ENCODE data around the gene TFRC. TPM values are rescaled to one million over a fixed set of nuclear protein-coding genes. Genes with fewer than 3 reads are reported as not detected.
"Not testable (repeated sequence)": the region's sequence is repeated elsewhere in the genome, so short reads cannot be mapped to it uniquely, and the experiment has no call there.

The TFRC gene
- total RNA-seq, 2 donors from 2014 or later: 416 to 595 TPM

DNA sequence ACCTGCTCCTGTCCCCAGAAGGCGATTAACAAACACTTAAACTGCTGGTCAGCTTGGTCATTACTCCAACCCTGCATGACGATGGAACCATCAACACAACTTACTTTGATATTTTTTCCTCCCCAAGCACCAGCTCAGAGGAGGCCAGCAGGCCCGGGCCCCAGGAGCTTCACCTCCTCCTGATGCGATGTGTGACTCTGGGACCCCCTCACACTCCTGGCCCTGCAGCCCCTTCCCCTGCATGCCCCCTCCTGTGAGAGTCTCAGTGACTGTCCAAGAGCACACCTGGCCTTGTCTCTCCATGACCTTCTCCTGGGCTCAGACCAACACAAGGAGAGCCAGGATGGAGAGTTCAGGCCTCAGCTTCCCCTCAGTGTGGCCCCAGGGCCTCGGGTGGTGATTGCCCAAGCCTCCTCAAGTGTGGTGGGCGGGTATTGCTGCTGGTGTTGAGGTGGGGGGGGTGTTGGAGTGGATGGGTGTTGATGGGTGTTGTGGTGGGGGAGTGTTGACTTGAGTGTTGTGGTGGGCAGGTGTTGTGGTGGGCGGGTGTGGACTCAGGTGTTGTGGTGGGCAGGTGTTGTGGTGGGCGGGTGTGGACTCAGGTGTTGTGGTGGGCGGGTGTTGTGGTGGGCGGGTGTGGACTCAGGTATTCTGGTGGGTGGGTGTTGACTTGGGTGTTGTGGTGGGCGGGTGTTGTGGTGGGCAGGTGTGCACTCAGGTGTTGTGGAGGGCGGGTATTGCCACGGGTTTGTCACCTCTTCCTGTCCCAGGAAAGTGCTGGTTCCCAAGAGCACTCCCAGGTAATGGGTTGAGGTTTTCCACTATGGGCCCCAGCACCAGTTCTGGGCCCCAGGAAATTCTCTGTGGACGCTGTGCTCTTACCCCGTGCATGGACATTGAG lies 68.1 kb downstream of the TFRC start:
- ATAC-seq (no peak), DNase-seq (no peak)
- intact Hi-C loops (cut with DNase I, micrococcal nuclease): no loop called here

DNA sequence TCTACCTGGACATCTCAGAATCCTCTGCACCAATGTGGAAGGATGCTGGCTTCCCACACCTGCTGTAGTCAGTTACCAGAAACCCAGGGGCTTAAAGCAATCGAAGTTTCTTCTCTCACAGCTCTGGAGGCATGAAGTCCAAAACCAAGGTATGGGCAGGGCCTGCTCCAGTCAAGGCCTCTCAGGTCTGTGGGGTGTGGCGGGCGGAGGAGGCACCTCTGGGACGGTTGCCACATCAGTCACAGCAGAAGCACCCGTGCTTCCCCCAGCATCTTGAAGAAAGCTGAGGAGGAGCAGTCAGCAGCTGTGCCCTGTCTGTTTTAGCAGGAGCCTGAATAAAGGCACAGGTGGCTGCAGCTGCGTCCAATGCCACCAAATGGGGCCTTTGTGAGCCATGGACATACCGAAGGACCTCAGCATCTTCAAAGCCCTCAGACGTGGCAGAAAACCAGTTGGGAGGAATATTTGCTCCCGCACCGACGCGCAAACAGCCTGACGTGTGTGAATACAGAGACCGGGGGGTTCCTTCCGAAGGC lies 68.9 kb downstream of the TFRC start:
- DNase-seq (no peak), ATAC-seq (no peak)
- intact Hi-C loops (cut with DNase I, micrococcal nuclease): no loop called here

DNA sequence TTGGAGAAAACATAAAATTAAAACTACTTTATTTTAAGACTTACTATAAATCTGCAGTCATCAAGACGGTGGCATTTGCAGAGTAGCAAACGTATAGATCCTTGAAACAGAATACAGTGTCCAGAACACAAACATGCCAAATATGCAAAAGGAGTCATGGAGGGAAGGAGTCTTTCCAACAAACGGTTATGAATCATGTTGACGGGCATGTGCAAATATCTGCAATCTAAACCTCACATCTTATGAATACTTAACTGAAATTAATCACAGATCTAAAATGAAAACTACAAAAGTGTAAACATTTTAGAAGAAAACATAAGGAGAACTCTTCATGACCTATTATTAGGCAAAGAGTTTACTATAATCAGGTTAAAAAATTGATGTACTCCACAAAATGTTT lies 69.4 kb downstream of the TFRC start:
- no peak for DNase-seq
- no peak for ATAC-seq
- intact Hi-C loops (cut with DNase I, micrococcal nuclease): no loop called here

DNA sequence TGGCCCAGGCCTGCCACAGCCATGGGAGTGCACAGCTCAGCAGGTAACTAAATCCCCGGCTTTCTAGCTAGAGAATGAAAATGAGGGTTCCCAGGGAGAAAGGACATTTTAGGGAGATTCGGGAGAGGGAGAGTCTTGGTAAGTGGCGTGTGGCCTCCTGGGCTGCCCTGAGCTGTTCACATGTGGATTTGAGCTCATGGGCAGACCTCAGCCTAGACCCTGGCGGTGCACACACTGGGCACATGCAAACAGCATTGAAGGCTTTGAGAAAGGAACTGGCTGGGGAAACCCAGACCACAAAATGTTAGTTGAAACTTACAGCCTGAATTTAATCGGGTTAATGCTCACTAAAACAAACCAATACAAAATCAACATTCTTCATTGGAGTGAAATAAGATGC lies 72.4 kb downstream of the TFRC start:
- intact Hi-C loops (cut with DNase I, micrococcal nuclease): no loop called here
- DNase-seq (no peak), ATAC-seq (no peak)

DNA sequence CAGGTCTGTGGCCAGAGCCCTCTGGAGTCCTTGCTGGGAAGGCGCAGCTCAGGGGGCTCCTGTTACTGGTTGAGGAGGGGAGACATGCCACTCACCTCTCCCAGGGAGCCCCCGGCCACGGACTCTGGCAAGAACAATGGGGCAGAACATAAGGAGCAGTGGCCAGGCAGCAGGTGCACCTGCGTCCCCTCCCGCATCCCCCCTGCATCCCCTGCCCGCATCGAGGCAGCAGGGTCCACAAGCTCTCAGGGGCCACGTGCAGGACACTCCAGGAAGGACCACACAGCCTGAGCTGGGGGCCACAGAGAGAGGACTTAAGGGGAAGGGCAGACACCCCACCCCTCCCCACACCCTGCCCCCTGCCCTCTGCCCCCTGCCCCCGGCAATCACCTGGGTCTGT lies 73.0 kb downstream of the TFRC start:
- DNase-seq (no peak), ATAC-seq (no peak)
- intact Hi-C loops (cut with DNase I, micrococcal nuclease): no loop called here

DNA sequence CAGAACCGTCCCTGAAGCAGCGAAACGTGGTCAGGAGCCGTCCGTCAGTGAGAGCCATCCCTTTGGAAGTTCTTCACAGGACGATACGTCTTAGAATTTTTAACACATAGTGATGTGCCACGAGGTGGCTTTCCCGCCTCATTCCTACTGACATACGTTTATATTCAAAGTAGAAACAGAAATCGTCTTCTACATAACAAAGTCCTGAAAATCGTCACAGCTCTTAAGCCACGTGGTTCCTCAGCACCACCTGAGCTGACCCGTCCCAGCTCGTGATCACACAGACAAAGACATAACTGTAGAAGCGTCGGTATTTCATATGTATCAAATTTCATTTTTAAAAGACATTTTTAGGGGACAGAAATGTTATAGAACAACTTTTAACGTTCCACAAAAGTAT lies 73.5 kb downstream of the TFRC start:
- intact Hi-C loops (cut with DNase I, micrococcal nuclease): no loop called here
- DNase-seq: no peak
- no peak for ATAC-seq

DNA sequence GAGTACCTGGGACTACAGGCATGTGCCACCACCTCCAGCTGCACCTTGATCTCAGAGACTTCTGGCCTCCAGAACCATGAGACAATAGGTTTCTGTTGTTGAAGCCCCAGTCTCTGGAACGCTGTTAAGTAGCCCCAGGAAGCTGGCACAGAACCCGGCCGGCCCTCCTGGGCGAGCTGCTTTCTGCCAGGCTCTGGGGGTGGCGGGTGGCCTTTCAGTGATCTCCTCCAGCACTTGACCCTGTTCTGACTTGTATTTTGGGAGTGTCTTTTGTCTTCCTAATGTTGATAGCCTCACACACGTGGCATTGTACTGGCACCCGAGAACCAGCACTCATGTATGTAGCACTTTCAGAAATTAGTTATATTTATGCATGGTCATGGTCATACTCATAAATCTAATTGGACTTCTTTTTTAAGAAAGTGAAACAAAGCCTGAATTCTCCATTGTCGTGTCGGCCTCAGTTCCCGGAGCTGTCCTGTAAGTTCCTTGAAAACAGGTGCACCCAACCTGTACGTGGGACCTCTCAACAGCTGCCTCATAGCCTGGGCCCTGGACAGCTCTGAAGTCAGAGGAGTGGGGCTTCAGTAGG lies 74.0 kb downstream of the TFRC start:
- intact Hi-C loops (cut with DNase I, micrococcal nuclease): no loop called here
- DNase-seq (no peak), ATAC-seq (no peak)

DNA sequence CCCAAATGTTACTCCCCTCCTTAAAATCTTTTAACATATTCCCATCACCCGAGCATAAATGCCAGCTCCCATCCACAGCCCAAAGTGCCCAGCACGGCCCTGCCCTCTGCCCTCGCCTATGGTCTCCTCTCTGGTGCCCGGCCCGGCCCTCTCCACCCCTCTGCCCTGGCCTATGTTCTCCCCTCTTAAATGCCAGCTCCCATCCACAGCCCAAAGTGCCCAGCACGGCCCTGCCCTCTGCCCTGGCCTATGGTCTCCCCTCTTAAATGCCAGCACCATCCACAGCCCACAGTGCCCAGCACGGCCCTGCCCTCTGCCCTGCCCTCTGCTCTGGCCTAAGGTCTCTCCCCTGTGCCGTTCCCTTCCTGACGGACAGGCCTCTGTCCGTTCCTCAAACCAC lies 76.6 kb downstream of the TFRC start:
- intact Hi-C loops (cut with DNase I, micrococcal nuclease); DNase-seq; ATAC-seq: not testable (repeated sequence)

DNA sequence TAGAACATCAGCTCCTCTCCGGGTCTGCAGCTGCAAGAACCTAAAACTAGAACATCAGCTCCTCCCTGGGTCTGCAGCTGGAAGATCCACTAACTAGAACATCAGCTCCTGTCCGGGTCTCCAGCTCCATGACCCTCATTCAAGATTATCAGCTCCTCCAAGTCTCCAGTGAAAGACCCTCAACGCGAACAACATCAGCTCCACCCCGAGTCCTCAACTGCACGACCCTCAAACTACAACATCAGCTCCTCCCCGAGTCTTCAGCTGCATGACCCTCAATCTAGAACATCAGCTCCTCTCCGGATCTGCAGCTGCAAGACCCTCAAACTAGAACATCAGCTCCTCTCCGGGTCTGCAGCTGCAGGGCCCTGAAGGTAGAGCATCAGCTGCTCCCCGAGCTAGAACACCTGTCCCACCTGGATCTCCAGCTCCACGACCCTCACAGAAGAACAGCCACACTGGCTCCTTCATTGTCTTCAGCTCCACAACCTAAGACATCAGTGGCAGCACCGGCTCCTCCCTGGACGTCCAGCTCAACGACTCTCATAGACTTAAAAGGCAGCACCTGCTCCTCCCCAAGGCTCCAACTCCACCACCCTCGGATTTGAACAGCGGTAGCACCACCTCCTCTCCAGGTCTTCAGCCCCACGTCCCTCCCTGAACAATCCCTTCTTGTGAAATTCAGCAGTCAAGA lies 77.4 kb downstream of the TFRC start:
- DNase-seq; ATAC-seq; intact Hi-C loops (cut with DNase I, micrococcal nuclease): not testable (repeated sequence)

DNA sequence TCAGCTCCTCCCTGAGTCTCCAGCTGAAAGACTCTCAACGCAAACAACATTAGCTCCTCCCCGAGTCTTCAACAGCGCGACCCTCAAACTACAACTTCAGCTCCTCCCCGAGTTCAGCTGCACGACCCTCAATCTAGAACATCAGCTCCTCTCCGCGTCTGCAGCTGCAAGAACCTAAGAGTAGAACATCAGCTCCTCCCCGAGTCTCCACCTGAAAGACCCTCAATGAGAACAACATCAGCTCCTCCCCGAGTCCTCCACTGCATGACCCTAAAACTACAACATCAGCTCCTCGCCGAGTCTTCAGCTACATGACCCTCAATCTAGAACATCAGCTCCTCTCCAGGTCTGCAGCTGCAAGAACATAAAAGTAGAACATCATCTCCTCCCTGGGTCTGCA lies 78.3 kb downstream of the TFRC start:
- DNase-seq: no peak
- no peak for ATAC-seq
- intact Hi-C loops (cut with DNase I, micrococcal nuclease): no loop called here

DNA sequence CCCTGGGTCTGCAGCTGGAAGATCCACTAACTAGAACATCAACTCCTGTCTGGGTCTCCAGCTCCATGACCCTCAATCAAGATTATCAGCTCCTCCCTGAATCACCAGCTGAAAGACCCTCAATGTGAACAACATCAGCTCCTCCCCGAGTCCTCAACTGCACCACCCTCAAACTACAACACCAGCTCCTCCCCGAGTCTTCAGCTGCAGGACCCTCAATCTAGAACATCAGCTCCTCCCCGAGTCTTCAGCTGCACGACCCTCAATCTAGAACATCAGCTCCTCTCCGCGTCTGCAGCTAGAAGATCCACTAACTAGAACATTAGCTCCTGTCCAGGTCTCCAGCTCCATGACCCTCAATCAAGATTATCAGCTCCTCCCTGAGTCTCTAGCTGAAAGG lies 79.2 kb downstream of the TFRC start:
- DNase-seq; intact Hi-C loops (cut with DNase I, micrococcal nuclease); ATAC-seq: not testable (repeated sequence)

DNA sequence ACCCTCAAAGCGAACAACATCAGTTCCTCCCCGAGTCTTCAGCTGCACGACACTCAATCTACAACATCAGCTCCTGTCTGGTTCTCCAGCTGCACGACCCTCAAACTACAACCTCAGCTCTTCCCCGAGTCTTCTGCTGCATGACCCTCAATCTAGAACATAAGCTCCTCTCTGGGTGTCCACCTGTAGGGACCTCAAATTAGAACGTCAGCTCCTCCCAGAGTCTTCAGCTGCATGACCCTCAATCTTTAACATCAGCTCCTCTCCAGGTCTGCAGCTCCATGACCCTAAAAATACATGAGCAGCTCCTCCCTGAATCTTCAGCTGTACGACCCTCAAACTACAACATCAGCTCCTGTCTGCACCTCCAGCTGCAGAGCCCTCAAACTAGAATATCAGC lies 80.7 kb downstream of the TFRC start:
- intact Hi-C loops (cut with DNase I, micrococcal nuclease); ATAC-seq; DNase-seq: not testable (repeated sequence)

DNA sequence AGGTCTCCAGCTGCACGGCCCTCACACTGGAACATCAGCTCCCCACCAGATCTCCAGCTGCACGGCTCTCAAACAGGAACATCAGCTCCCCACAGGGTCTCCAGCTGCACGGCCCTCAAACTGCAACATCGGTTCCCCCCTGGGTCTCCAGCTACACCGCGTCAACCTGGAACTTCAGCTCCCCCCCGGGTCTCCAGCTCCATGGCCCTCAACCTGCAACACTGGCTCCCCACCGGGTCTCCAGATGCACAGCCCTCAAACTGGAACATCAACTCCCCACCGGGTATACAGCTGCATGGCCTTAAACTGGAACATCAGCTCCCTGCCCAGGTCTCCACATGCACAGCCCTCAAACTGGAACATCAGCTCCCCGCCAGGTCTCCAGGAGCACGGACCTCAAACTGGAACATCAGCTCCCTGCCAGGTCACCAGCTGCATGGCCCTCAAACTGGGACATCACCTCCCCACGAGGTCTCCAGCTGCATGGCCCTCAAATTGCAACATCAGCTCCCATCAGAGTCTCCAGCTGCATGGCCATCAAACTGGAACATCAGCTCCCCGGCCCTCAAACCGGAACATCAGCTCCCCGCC lies 81.4 kb downstream of the TFRC start:
- intact Hi-C loops (cut with DNase I, micrococcal nuclease); ATAC-seq; DNase-seq: not testable (repeated sequence)

DNA sequence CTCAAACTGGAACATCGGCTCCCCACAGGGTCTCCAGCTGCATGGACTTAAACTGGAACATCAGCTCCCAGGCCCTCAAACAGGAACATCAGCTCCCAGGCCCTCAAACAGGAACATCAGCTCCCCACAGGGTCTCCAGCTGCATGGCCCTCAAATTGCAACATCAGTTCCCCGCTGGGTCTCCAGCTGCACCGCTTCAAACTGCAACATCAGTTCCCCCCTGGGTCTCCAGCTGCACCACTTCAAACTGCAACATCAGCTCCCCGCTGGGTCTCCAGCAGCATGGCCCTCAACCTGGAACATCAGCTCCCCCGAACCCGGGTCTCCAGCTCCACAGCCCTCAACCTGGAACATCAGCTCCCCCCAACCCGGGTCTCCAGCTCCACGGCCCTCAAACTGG lies 82.0 kb downstream of the TFRC start:
- intact Hi-C loops (cut with DNase I, micrococcal nuclease): no loop called here
- DNase-seq: no peak
- ATAC-seq: no peak

Other genes starting within 250 kb of the TFRC start
- 10 to 100 TPM; 18.3 to 33.9 TPM for gene TNK2, start 173.5 kb downstream of the TFRC start, total RNA-seq
- not detected for gene ZDHHC19, start 129.3 kb upstream of the TFRC start, total RNA-seq
- 10 to 100 TPM in 1 of 2 donors, under 1 TPM in 1; 0.46 to 86.3 TPM for gene SLC51A, start 134.4 kb upstream of the TFRC start, total RNA-seq
- 10 to 100 TPM; 57.7 to 64.6 TPM for gene PCYT1A, start 205.6 kb upstream of the TFRC start, total RNA-seq
- gene DYNLT2B, start 236.2 kb upstream of the TFRC start, total RNA-seq: 1 to 10 TPM; 1.7 to 2.2 TPM

Measured in left colon (tissue), 2 donors.